HCT116 (cell line): ENCODE results near the gene ACSM6.

Experiments
- CTCF ChIP-seq, 3 experiments: fragments of 200-600 bp in 1 of 3; sonication (generic) in 1 of 3; IDR thresholded peaks in 2 of 3; conservative IDR thresholded peaks in 1 of 3; 2 replicates each; pipeline ENCODE4 v1.5.1; 2012 to 2017; ENCODE audit warnings: low read depth in 2 of 3, low read length in 2 of 3, antibody characterized with exemption in 1 of 3, borderline replicate concordance in 1 of 3, control low read depth in 1 of 3, mild to moderate bottlenecking in 1 of 3, mixed read lengths in 1 of 3, mixed run types in 1 of 3, moderate library complexity in 1 of 3; ENCODE audit not compliant: insufficient read depth in 1 of 3
- EGR1 ChIP-seq: IDR thresholded peaks from 2 replicates; pipeline ENCODE4 v1.6.1; 2012; ENCODE audit warnings: low read depth
- ELF1 ChIP-seq: IDR thresholded peaks from 2 replicates; pipeline ENCODE4 v1.6.1; 2012; ENCODE audit warnings: low read depth, borderline replicate concordance
- EZH2phosphoT487 ChIP-seq: fragments of 200-600 bp; IDR thresholded peaks from 2 replicates; pipeline ENCODE4 v1.6.1; 2018; ENCODE audit warnings: antibody characterized with exemption, borderline replicate concordance
- MAX ChIP-seq: IDR thresholded peaks from 2 replicates; pipeline ENCODE4 v1.6.1; 2012
- POLR2A ChIP-seq: IDR thresholded peaks from 2 replicates; pipeline ENCODE4 v1.7.0; 2011; ENCODE audit warnings: borderline replicate concordance; ENCODE audit not compliant: insufficient read depth, insufficient read length; ENCODE audit errors: extremely low read depth
- POLR2AphosphoS5 ChIP-seq: IDR thresholded peaks from 2 replicates; pipeline ENCODE4 v1.6.1; 2011; ENCODE audit warnings: mild to moderate bottlenecking, low read depth, low read length, moderate library complexity
- RAD21 ChIP-seq: IDR thresholded peaks from 2 replicates; pipeline ENCODE4 v1.6.1; 2012; ENCODE audit warnings: low read depth, mild to moderate bottlenecking
- ZBTB33 ChIP-seq: IDR thresholded peaks from 2 replicates; pipeline ENCODE4 v1.6.1; 2011; ENCODE audit warnings: mild to moderate bottlenecking, low read length, moderate library complexity; ENCODE audit not compliant: insufficient replicate concordance; ENCODE audit errors: extremely low read depth
- ZNF274 ChIP-seq: fragments of 200-500 bp; sonication (Bioruptor generic); IDR thresholded peaks from 2 replicates; pipeline ENCODE4 v1.6.1; 2014; ENCODE audit warnings: mild to moderate bottlenecking, low read depth, low read length, inconsistent platforms

GRCh38 chr10:95268438-95268837, 74.4 kb downstream of the ACSM6 start:
- TF ChIP-seq CTCF (IDR thresholded peaks at IDR 0.05 in 2 of 3, conservative IDR thresholded peaks at IDR 0.05 in 1 of 3; ENCODE audit: borderline replicate concordance in 1 of 3, insufficient read depth in 1 of 3, low read depth in 2 of 3, low read length in 2 of 3) = no peak
- TF ChIP-seq RAD21 = no peak
- no peak for TF ChIP-seq POLR2AphosphoS5
- no peak for TF ChIP-seq POLR2A
- no peak for TF ChIP-seq MAX
- TF ChIP-seq ZNF274 = no peak
- no peak for TF ChIP-seq EZH2phosphoT487
- TF ChIP-seq ZBTB33 = no peak
- no peak for TF ChIP-seq EGR1
- TF ChIP-seq ELF1 = no peak
